ENCODE data around the gene OPALIN. TPM values are rescaled to one million over a fixed set of nuclear protein-coding genes. Genes with fewer than 3 reads are reported as not detected.

Gene OPALIN
- total RNA-seq, 4 donors from 2014 or later = not detected

DNA sequence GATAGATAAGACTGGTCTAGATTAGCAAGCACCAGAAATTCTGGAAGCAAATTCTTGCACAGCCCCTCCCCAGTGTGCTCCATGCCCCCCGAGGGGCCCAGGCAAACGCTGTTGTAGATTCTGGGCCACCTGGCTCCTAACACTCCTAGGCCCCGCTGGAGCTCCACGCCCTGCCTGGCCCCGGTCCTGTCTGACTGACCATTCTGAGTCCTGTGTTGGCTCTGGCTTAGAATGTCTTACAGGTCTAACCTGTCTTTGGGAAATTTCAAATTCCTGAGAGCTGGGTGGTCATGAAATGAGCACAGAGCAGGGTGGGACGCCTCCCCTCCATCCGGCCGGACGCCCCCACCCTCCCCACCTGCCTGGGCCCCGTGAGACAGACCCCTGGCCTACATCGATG is 12.6 kb upstream of the OPALIN start:
- DNase-seq (ENCODE audit: low spot score in 2 of 2) = peak in 1 of 2 donors; percentile 64
- H3K4me3 ChIP-seq (ENCODE audit: low read depth, poor library complexity, severe bottlenecking) = no peak overlapping the region
- intact Hi-C loops (cut with DNase I; ENCODE audit: low total_unique reads) = no loop called here
- no peak for TF ChIP-seq POLR2A (IDR thresholded peaks at IDR 0.05)
- TF ChIP-seq, protein P1, sequence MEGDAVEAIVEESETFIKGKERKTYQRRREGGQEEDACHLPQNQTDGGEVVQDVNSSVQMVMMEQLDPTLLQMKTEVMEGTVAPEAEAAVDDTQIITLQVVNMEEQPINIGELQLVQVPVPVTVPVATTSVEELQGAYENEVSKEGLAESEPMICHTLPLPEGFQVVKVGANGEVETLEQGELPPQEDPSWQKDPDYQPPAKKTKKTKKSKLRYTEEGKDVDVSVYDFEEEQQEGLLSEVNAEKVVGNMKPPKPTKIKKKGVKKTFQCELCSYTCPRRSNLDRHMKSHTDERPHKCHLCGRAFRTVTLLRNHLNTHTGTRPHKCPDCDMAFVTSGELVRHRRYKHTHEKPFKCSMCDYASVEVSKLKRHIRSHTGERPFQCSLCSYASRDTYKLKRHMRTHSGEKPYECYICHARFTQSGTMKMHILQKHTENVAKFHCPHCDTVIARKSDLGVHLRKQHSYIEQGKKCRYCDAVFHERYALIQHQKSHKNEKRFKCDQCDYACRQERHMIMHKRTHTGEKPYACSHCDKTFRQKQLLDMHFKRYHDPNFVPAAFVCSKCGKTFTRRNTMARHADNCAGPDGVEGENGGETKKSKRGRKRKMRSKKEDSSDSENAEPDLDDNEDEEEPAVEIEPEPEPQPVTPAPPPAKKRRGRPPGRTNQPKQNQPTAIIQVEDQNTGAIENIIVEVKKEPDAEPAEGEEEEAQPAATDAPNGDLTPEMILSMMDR (IDR thresholded peaks at IDR 0.05) = no peak
- 87 to 90% methylated on average over 10 to 11 of the region's 11 CpGs for WGBS, 2 donors

GRCh38 chr10:96370584-96371157 is 11.9 kb upstream of the OPALIN start:
- intact Hi-C loops (cut with DNase I; ENCODE audit: low total_unique reads) = no loop called here
- TF ChIP-seq POLR2A (IDR thresholded peaks at IDR 0.05) = no peak
- TF ChIP-seq, protein P1 (IDR thresholded peaks at IDR 0.05) = no peak
- peak in 1 of 2 donors; percentile 89 for DNase-seq (ENCODE audit: low spot score in 2 of 2)
- H3K4me3 ChIP-seq (ENCODE audit: low read depth, poor library complexity, severe bottlenecking) = no peak overlapping the region
- 31 to 37% methylated on average over 16 of the region's 16 CpGs for WGBS, 2 donors

- DNase-seq (ENCODE audit: low spot score in 2 of 2) = peak in 1 of 2 donors; percentile 80
- H3K4me3 ChIP-seq (ENCODE audit: low read depth, poor library complexity, severe bottlenecking) = no peak overlapping the region
- TF ChIP-seq, protein P1 (IDR thresholded peaks at IDR 0.05) = no peak
- no peak for TF ChIP-seq POLR2A (IDR thresholded peaks at IDR 0.05)
- WGBS, 2 donors = 73 to 76% methylated on average over 33 to 37 of the region's 38 CpGs
- intact Hi-C loops (cut with DNase I; ENCODE audit: low total_unique reads) = no loop called here
Measured at GRCh38 chr10:96369890-96370583, 11.2 kb upstream of the OPALIN start.

DNA sequence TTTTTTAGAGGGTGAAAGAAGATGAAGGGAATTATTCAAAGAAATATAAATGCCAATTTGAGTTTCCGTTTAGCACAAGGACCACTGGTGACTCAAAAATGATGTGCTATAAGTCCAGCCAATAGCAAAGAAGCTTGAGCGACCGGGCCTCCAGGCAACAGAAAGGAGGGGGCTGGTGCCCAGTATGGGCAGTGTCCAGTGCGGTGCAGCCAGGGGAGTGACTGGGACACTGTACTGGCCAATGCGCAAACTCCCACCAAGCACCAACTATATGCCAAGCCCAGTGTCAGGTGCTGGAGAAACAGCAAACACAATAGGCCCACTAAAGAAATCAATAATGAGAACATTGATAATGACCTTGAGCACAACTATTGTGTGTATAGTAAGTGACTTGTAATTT is 10.2 kb upstream of the OPALIN start:
- DNase-seq (ENCODE audit: low spot score in 2 of 2) = peak in 1 of 2 donors; percentile 66
- H3K4me3 ChIP-seq (ENCODE audit: low read depth, poor library complexity, severe bottlenecking) = no peak overlapping the region
- TF ChIP-seq, protein P1 (IDR thresholded peaks at IDR 0.05) = no peak
- intact Hi-C loops (cut with DNase I; ENCODE audit: low total_unique reads) = no loop called here
- 89 to 95% methylated on average over 5 of the region's 5 CpGs for WGBS, 2 donors

DNA sequence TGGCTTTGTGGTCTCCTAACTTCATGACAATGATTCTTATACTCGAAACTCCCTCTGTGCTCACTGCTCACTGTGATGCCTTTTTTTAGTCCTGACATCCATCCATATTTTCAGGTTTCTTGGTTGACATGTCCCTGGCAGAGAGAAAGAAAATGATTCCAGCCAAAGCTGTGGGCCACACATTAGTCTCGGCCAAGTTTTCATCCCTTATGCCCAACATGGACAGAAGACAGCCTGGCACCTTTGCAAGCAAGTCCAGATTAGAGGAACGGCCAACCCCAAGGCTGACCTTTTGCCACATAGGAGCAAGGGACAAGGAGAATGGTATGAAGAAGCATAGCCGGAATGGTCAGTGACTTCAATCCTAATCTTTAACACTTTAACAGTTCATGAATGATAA is 8.7 kb upstream of the OPALIN start:
- WGBS, 2 donors = 84 to 92% methylated on average over 4 of the region's 4 CpGs
- no peak overlapping the region for H3K4me3 ChIP-seq (ENCODE audit: low read depth, poor library complexity, severe bottlenecking)
- TF ChIP-seq, protein P1 (IDR thresholded peaks at IDR 0.05) = no peak
- TF ChIP-seq POLR2A (IDR thresholded peaks at IDR 0.05) = no peak
- DNase-seq (ENCODE audit: low spot score in 2 of 2) = peak in 1 of 2 donors; percentile 57
- intact Hi-C loops (cut with DNase I; ENCODE audit: low total_unique reads) = no loop called here

Data from lower leg skin (tissue), 4 donors.